ENCODE results near the gene MRPL1. TPM values are rescaled to one million over a fixed set of nuclear protein-coding genes. Genes with fewer than 3 reads are reported as not detected.
A peak's percentile ranks its signal among the peaks of the same experiment; 100 is the strongest.

The MRPL1 gene
- total and polyA plus RNA-seq, 2 of the 13 experiments (the other 11 are each of a cell fraction or from before 2014, with no cell fraction given): 23.3 to 61.5 TPM

- TF ChIP-seq HOXA5 (CRISPR knock-in tag; IDR thresholded peaks at IDR 0.05) (0 out of 2 replicates have a peak, but pooled peaks have one; percentile 32), SRF (IDR thresholded peaks at IDR 0.05; ENCODE audit: low read depth, low read length) (no peak), ZNF557 (CRISPR knock-in tag; IDR thresholded peaks at IDR 0.05) (no peak), NR3C1 (CRISPR knock-in tag; IDR thresholded peaks at IDR 0.05) (no peak), ZNF160 (CRISPR knock-in tag; IDR thresholded peaks at IDR 0.05) (no peak), ZNF746 (CRISPR knock-in tag; IDR thresholded peaks at IDR 0.05) (no peak), ZNF296 (CRISPR knock-in tag; conservative IDR thresholded peaks at IDR 0.05) (no peak), ZSCAN5A (CRISPR knock-in tag; IDR thresholded peaks at IDR 0.05; ENCODE audit: borderline replicate concordance) (no peak), TFE3 (CRISPR knock-in tag; IDR thresholded peaks at IDR 0.05) (no peak), ELK4 (CRISPR knock-in tag; IDR thresholded peaks at IDR 0.05; ENCODE audit: borderline replicate concordance) (no peak), NCOA1 (CRISPR knock-in tag; IDR thresholded peaks at IDR 0.05) (no peak), DZIP1 (CRISPR knock-in tag; IDR thresholded peaks at IDR 0.05) (no peak), ZNF713 (CRISPR knock-in tag; IDR thresholded peaks at IDR 0.05) (no peak), KLF16 (CRISPR knock-in tag; IDR thresholded peaks at IDR 0.05) (no peak), IKZF1 (IDR thresholded peaks at IDR 0.05) (no peak), RCOR2 (CRISPR knock-in tag; IDR thresholded peaks at IDR 0.05) (no peak), ZNF710 (CRISPR knock-in tag; IDR thresholded peaks at IDR 0.05; ENCODE audit: borderline replicate concordance) (no peak), ELF1 (CRISPR knock-in tag; IDR thresholded peaks at IDR 0.05) (peak; percentile 36; the same call in 1 of the 2 replicates), ZBTB4 (CRISPR knock-in tag; IDR thresholded peaks at IDR 0.05; ENCODE audit: borderline replicate concordance) (no peak)
Observed at GRCh38 chr4:77990904-77991358, 128.3 kb downstream of the MRPL1 start (continued).
